Hepatocyte (in vitro differentiated cells): ENCODE measurements around the gene ALDH1A2. TPM values are rescaled to one million over a fixed set of nuclear protein-coding genes. Genes with fewer than 3 reads are reported as not detected.

Source experiments
- DNase-seq: peaks from one replicate; pipeline ENCODE4 v3.0.0-alpha.2; 2016; ENCODE audit warnings: low spot score
- H2AFZ ChIP-seq: fragments of 200-600 bp; sonication (generic); 2 replicates; pipeline ENCODE4 v1.6.0; 2016; ENCODE audit warnings: antibody characterized with exemption, mild to moderate bottlenecking
- H3K27ac ChIP-seq: fragments of 200-600 bp; sonication (generic); 2 replicates; pipeline ENCODE4 v1.5.1; 2016; ENCODE audit warnings: mild to moderate bottlenecking
- H3K27me3 ChIP-seq: fragments of 200-600 bp; sonication (generic); 2 replicates; pipeline ENCODE4 v1.6.1; 2016
- H3K36me3 ChIP-seq: fragments of 200-600 bp; sonication (generic); replicated peaks from 2 replicates; pipeline ENCODE4 v1.5.1; 2016; ENCODE audit warnings: low read depth; ENCODE audit not compliant: insufficient read depth
- H3K4me1 ChIP-seq: fragments of 200-600 bp; sonication (generic); 2 replicates; pipeline ENCODE4 v1.5.1; 2016; ENCODE audit warnings: mild to moderate bottlenecking, moderate library complexity; ENCODE audit not compliant: insufficient read depth
- H3K4me2 ChIP-seq: fragments of 200-600 bp; sonication (generic); 2 replicates; pipeline ENCODE4 v1.6.0; 2016
- H3K4me3 ChIP-seq: fragments of 200-600 bp; sonication (generic); 2 replicates; pipeline ENCODE4 v1.5.1; 2016; ENCODE audit warnings: mild to moderate bottlenecking
- H3K79me2 ChIP-seq: fragments of 200-600 bp; sonication (generic); 2 replicates; pipeline ENCODE4 v1.6.0; 2017; ENCODE audit warnings: mild to moderate bottlenecking
- H3K9me2 ChIP-seq: fragments of 200-600 bp; sonication (generic); replicated peaks from 2 replicates; pipeline ENCODE4 v1.6.0; 2017; ENCODE audit warnings: mild to moderate bottlenecking; ENCODE audit not compliant: insufficient read depth
- H3K9me3 ChIP-seq: fragments of 200-600 bp; sonication (generic); 2 replicates; pipeline ENCODE4 v1.5.1; 2016; ENCODE audit warnings: low read depth, mild to moderate bottlenecking
- H4K20me1 ChIP-seq: fragments of 200-600 bp; sonication (generic); 2 replicates; pipeline ENCODE4 v1.6.0; 2016; ENCODE audit warnings: mild to moderate bottlenecking; ENCODE audit not compliant: insufficient read depth, poor library complexity, severe bottlenecking
- CTCF ChIP-seq: fragments of 200-600 bp; sonication (generic); IDR thresholded peaks from 2 replicates; pipeline ENCODE4 v1.5.1; 2016; ENCODE audit warnings: antibody characterized with exemption, mild to moderate bottlenecking; ENCODE audit not compliant: poor library complexity
- EZH2 ChIP-seq: fragments of 200-600 bp; sonication (generic); IDR thresholded peaks from 2 replicates; pipeline ENCODE4 v1.6.1; 2016; ENCODE audit warnings: antibody characterized with exemption, mild to moderate bottlenecking, borderline replicate concordance
- EZH2phosphoT487 ChIP-seq: fragments of 200-600 bp; sonication (generic); IDR thresholded peaks from one replicate; pipeline ENCODE4 v1.6.1; 2018; ENCODE audit warnings: antibody characterized with exemption, mild to moderate bottlenecking, low read depth, moderate library complexity; ENCODE audit not compliant: unreplicated experiment, severe bottlenecking
- WGBS: methylation state at CpG from one replicate; pipeline ENCODE4 v1.1.6; 2016; ENCODE audit warnings: low lambda C conversion rate; ENCODE audit errors: missing lambda C conversion rate; 5-methylcytosine and 5-hydroxymethylcytosine counted together
- polyA plus RNA-seq: library from polyadenylated mRNA; unstranded; fragments of >200 nt; fragmentation: Nextera tagmentation; extraction: Ambion mirVana; gene quantifications from 2 replicates; pipeline ENCODE4 v1.2.1, GENCODE V29; 2016
- total RNA-seq: library from RNA; depleted of rRNA; stranded (reverse); fragments of >200 nt; gene quantifications from 2 replicates; pipeline ENCODE4 v1.2.3, GENCODE V29; 2014

Gene ALDH1A2
- total and polyA plus RNA-seq, 2 experiments from 2014 or later = 3.0 to 7.3 TPM

GRCh38 chr15:57947282-57947681 lies 118.2 kb downstream of the ALDH1A2 start:
- 84% methylated on average over 4 of the region's 4 CpGs for WGBS
- Histone ChIP-seq H3K27me3 (no peaks in the 10 kb centered on the region), H3K4me1 (no peaks in the 10 kb centered on the region), H3K27ac (no peak overlapping the region), H3K9me3 (no peaks in the 10 kb centered on the region), H3K4me2 (no peak overlapping the region), H3K79me2 (no peaks in the 10 kb centered on the region), H4K20me1 (no peaks in the 10 kb centered on the region), H3K9me2 (no peaks in the 10 kb centered on the region), H3K4me3 (no peak overlapping the region), H3K36me3 (no peaks in the 10 kb centered on the region), H2AFZ (no peak overlapping the region)
- TF ChIP-seq EZH2phosphoT487 = no peak
- no peak for TF ChIP-seq CTCF
- no peak for TF ChIP-seq EZH2
- DNase-seq = no peak

GRCh38 chr15:57946491-57947048 lies 118.9 kb downstream of the ALDH1A2 start:
- 82% methylated on average over 3 of the region's 3 CpGs for WGBS
- H3K27me3 ChIP-seq = no peaks in the 10 kb centered on the region
- H3K4me2 ChIP-seq = no peak overlapping the region
- no peak overlapping the region for H3K4me3 ChIP-seq
- H3K9me3 ChIP-seq = no peaks in the 10 kb centered on the region
- H3K4me1 ChIP-seq = no peaks in the 10 kb centered on the region
- H3K27ac ChIP-seq = no peak overlapping the region
- no peak overlapping the region for H2AFZ ChIP-seq
- no peaks in the 10 kb centered on the region for H3K36me3 ChIP-seq
- no peak for DNase-seq
- H3K9me2 ChIP-seq = no peaks in the 10 kb centered on the region
- no peaks in the 10 kb centered on the region for H3K79me2 ChIP-seq
- no peaks in the 10 kb centered on the region for H4K20me1 ChIP-seq
- no peak for TF ChIP-seq EZH2

- no peaks in the 10 kb centered on the region for H3K4me1 ChIP-seq
- DNase-seq = no peak
- H4K20me1 ChIP-seq = no peaks in the 10 kb centered on the region
- WGBS = 88% methylated on average over 2 of the region's 2 CpGs
- H3K27ac ChIP-seq = no peak overlapping the region
- no peak overlapping the region for H3K4me2 ChIP-seq
- H3K36me3 ChIP-seq = no peaks in the 10 kb centered on the region
- H3K27me3 ChIP-seq = no peaks in the 10 kb centered on the region
- H3K4me3 ChIP-seq = no peak overlapping the region
- TF ChIP-seq CTCF (no peak), EZH2 (no peak), EZH2phosphoT487 (no peak)
- no peaks in the 10 kb centered on the region for H3K9me2 ChIP-seq
- H3K79me2 ChIP-seq = no peaks in the 10 kb centered on the region
- H3K9me3 ChIP-seq = no peaks in the 10 kb centered on the region
- no peak overlapping the region for H2AFZ ChIP-seq
Measured at GRCh38 chr15:57945616-57946015, 119.9 kb downstream of the ALDH1A2 start.

- H3K4me1 ChIP-seq = no peaks in the 10 kb centered on the region
- 87% methylated on average over 3 of the region's 3 CpGs for WGBS
- no peak for TF ChIP-seq EZH2phosphoT487
- H3K4me3 ChIP-seq = no peak overlapping the region
- H4K20me1 ChIP-seq = no peaks in the 10 kb centered on the region
- H3K27me3 ChIP-seq = no peaks in the 10 kb centered on the region
- H3K9me2 ChIP-seq = no peaks in the 10 kb centered on the region
- no peak for DNase-seq
- no peaks in the 10 kb centered on the region for H3K79me2 ChIP-seq
- no peak overlapping the region for H3K4me2 ChIP-seq
- no peak overlapping the region for H3K27ac ChIP-seq
- H2AFZ ChIP-seq = no peak overlapping the region
- no peaks in the 10 kb centered on the region for H3K36me3 ChIP-seq
- no peaks in the 10 kb centered on the region for H3K9me3 ChIP-seq
Measured at GRCh38 chr15:57943754-57944420, 121.6 kb downstream of the ALDH1A2 start.
